HUDEP-2 (cell line): ENCODE measurements around the gene OAS3.
"Not testable (repeated sequence)": the region's sequence is repeated elsewhere in the genome, so short reads cannot be mapped to it uniquely, and the experiment has no call there.

Source experiments
- DNase-seq, 76 experiments: peaks; one replicate each; lab custom pipeline; 2025; ENCODE audit not compliant: unreplicated experiment in 76 of 76; lab: John Stamatoyannopoulos, UW

Gene OAS3

DNA sequence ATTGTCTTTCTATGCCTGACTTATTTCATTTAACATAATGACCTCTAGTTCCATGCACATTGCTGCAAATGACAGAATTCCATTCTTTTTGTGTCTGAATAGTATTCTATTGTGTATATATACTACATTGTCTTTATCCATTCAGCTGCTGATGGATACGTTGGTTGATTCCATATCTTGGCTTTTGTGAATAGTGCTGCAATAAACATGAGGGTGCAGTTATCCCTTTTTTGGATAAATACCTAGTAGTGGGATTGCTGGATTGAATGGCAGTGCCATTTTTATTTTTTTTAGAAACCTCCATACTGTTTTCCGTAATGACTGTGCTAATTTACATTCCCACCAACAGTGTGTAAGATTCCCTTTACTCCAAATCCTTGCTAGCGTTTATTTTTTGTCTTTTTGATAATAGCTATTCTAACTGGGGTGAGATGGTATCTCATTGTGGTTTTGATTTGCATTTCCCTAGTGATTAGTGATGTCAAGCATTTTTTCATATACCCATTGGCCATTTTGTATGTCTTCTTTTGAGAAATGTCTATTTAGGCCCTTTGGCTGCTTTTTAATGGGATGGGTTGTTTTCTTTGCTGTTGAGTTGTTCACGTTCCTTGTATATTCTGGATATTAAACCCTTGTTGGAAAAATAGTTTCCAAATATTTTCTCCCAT lies 42.4 kb downstream of the OAS3 start:
- no peak for DNase-seq

- DNase-seq, result no peak
These were observed 47.5 kb downstream of the OAS3 start for GRCh38 chr12:112985642-112986290.

DNA sequence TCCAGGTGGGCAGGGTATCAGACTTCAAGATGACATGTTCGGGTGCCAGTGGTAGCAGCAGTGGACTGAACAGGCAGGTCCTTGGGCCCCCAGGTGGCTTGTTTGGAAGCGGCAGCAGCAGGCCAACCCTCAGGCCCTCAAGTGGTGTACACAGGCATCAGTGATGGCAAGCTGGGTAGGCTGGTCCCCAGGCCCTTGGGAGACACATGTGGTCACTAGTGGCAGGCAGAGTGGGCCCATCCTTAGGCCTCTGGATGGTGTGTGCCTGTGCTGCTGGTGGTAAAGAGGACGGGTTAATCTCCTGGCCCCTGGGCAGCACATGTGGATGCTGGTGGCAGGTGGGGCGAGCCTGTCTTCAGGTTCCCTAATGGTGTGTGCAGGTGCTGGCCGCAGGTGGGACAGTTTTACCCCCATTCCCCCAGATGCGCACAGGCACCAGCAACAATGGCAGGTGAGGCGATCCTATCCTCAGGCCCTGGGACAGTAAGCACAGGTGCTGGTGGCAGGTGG lies 48.1 kb downstream of the OAS3 start:
- DNase-seq, result no peak

- DNase-seq, result no peak
These were observed 49.3 kb downstream of the OAS3 start for GRCh38 chr12:112987561-112987960.

DNA sequence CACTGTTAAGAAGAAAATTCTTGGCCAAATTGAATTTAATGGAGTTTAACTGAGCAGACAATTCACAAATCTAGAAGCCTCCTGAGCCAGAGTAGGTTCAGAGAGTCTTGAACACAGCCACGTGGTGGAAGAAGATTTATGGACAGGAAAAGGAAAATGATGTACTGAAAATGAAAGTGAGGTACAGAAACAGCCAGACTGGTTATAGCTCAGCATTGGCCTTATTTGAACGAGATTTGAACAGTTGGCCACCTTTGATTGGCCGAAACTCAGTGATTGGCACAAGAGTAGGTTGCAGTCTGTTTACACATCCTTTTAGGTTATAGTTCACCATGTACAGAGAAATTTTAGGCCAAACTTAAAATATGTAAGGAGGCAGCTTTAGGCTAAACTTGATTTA lies 50.0 kb downstream of the OAS3 start:
- DNase-seq, result no peak

DNA sequence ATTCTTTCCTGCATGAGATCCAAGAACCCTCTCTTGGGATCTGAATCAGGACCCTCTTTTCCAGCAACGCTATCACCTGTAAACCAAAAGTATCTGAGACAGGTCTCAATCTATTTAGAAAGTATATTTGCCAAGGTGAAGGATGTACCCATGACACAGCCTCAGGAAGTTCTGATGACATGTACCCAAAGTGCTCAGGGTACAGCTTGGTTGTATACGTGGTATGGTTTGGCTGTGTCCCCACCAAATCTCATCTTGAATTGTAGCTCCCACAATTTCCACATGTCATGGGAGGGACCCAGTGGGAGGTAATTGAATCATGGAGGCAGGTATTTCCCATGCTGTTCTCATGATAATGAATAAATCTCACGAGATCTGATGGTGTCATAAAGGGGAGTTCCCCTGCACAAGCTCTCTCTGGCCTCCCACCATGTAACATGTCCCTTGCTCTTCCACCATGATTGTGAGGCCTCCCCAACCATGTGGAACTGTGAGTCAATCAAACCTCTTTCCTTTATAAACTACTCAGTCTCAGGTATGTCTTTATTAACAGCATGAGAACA lies 50.6 kb downstream of the OAS3 start:
- DNase-seq, result not testable (repeated sequence)

- no peak for DNase-seq
These were observed 51.5 kb downstream of the OAS3 start for GRCh38 chr12:112989806-112990205.

DNA sequence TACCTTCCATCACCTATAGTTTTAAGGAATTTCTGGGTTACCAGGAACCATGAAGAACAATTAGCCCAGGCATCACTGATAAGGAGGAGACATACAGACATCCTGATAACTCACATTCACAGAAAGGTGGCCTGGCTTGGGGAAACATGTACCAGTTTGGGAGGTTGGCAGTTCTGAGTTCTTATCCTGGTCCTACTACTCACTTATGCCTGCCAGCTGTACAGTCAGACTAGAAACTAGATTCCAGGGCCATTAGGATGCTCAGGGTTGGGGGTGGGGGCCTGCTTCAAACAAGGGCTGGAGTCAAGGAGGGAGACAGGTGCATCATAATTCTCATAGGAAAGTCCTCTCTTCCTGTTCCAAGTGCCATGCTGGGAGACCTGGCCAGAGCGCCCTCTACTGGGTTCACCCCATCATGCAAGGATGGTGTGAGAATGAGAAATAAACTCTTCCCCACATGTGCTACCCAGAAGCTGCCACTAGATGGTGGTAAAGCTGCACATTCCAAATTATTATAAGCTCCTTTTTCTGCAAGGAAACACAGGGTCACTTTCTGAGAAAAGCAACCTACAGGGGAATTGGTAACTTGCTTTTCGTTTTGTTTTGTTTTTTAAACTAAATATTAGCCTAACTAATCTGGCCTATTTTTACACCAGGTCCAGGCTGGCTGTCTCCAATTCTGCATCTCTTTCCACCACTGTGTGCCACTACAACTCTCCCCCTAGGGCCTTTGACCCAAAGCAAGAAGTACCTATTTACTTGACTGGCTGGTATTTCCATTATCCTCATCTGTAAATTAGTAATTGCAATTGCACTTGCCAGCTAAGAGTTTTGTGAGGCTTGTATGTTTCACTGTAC lies 54.5 kb downstream of the OAS3 start:
- peak in 40 of 76 experiments; percentile 1 to 60 (median 21) for DNase-seq

DNA sequence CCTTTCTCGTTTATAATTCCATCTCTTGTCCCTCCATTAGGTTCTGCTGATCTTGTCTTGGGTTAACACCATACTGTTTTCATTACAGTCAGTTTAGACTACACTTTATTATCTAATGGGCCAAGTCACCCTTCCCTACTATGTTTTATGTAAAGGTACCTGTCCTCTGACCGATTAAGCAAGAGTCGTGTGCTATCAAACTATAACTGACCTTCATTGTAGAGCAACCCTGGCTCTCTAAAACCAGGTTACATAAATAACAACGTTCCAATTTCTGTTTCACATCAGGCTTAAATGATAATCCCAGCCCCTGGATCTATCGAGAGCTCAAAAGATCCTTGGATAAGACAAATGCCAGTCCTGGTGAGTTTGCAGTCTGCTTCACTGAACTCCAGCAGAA lies 56.7 kb downstream of the OAS3 start:
- DNase-seq, result no peak

DNA sequence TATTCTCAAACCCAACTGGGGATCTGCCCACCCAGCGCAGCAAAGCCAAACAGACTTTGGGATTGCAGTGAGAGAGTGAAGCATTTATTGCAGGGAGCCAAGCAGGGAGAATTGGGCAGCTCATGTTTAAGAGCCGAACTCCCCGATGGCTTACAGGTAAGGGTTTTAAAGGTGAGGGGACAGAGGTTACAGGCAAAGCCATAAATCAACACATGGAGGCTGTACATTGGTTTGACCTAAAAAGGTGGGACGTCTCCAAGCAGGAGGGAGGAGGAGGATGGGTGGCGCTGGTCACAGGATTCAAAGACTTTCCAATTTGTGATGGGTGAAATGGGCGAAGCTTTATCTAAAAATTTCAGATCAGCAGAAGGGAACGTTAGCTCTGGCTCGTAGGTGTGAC lies 58.2 kb downstream of the OAS3 start:
- no peak for DNase-seq

DNA sequence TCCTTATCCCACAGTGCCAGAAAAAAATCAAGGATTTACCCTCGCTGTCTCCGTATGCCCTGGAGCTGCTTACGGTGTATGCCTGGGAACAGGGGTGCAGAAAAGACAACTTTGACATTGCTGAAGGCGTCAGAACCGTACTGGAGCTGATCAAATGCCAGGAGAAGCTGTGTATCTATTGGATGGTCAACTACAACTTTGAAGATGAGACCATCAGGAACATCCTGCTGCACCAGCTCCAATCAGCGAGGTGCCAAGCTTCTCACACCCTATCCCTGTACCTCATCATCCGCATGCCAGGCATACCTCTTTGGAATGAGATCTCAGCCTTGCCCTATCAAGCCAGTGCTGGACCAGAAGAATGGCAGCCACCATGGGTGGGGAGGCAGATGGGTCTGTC lies 59.2 kb downstream of the OAS3 start:
- DNase-seq, result no peak

DNA sequence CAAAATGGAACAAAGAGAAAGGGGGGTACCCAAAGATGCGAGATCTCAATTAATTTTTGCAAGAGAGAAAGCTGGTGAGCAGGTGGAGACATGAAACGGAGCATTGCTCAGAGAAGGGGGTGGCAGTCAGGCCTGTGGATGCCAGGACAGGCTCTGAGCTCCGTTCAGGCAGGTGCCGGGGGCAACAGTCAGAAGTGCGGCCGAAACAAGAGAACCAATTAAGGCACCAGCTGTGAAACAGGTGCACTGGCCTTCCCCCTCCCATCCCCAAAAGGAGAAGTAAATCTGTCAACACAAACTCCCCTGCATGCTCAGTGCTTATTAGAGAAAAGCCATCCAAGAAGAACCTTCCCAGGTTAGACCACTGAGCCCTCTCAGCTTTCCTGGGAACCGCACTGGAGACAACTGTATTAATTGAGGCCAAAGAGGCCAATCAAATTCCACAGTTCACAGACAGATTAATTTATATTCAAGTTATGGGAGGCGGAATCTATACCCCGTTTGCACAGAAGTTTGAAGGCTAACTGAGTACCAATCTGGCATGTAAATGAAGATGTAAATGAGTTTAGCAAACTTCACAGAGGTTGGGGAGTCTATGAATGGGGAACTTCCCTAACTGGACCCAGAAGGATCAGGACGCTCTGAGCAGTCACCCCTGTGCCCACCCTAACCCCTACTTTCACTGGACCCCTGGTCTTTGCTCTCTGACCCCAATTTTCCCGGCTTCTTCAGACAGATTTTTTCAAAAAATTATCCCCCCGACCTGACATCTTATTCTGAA lies 60.9 kb downstream of the OAS3 start:
- DNase-seq, result no peak

- DNase-seq, result no peak
These were observed 62.2 kb downstream of the OAS3 start for GRCh38 chr12:113000433-113000832.

DNA sequence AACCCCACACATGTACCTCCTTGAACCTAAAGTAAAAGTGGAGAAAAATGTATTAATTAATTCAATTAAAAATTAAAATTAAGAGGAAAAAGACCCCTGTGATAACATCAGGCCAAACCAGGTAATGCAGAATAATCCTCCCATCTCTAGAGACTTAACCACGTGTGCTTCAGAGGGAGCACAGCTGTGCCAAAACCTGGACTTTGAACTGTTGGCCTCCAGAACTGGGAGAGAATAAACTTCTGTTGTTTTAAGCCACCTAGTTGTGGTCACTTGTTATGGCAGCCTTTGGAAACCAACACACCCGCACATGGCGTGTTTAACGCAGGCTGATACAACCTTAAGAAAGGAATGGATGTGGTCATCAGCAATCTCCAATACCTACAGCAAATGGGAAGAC lies 63.9 kb downstream of the OAS3 start:
- DNase-seq, result no peak

DNA sequence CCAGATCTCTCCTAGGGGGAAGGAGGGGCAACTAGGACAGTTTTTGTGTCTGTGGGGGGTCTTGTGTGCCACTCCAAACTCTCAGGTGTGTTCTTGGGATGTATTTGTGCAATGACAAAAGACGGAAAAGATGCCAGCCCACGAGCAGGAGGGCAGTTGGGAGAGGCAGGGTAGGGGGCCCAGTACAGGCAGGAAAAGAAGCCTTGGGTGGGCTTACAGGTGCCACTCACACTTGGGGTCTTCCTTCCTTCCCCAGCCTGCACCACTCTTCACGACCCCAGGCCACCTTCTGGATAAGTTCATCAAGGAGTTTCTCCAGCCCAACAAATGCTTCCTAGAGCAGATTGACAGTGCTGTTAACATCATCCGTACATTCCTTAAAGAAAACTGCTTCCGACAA lies 64.4 kb downstream of the OAS3 start:
- no peak for DNase-seq

DNA sequence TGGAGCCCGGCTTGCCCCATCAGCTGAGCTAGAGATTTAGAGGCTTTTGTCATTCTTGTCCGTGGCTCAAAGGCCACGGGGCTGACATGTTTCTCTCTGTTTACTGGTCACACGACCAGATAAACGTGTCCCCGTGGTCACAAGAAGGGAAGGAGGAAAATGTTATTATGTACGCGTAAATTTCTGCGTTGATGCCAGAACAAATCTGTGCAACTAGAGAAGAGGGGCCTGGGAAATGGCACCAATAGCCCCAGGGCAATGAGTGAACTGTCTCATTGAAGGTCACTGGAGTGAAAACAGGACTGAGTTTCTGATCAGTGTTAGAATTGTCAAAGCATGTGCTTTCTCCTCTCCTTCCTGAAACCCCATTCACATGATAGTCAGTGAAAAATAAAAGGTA lies 65.4 kb downstream of the OAS3 start:
- no peak for DNase-seq

- peak in 1 of 76 experiments; percentile 1 for DNase-seq
These were observed 67.5 kb downstream of the OAS3 start for GRCh38 chr12:113005762-113006161.

GRCh38 chr12:113006206-113006605 lies 67.9 kb downstream of the OAS3 start:
- no peak for DNase-seq

DNA sequence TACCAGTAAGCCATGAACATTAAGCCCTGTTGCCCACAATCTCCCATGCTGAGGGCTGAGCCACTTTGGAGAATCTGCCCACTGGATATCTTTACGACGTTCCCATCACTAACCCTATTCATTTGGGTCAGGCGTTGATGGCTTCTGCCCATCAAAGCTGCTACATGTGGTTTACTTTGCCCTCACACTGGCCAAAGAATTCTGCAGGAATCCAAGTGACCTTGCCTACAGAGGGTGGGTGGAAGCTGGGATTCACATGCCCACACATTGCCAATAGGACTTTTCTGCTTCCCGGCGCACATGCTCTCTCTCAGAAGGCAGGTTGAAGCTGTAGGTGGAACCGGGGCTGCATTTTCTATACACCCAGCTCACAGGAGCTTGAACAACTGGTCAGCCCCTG lies 68.4 kb downstream of the OAS3 start:
- DNase-seq, result no peak

DNA sequence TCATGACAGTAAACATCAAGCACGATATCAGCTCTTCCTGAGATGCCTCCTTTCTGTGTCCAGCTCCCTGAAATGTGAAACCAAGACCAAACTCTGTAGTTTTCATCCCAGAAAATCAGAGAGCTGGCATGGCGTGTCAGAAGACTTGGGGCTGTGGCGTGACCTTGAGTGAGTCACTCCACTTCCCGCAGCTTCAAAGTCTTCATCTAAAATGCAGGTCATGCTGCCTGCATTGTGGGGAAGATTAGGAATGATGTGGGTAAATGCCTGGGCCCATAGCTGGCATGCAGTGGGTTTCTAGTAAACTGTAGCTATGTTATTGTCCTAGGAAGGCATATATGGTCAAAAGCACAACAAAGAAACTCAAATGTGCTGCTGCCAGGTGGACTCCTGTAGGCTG lies 68.9 kb downstream of the OAS3 start:
- DNase-seq, result no peak
